ENCODE results near the gene CTRB2.

CTRB2 gene

GRCh38 chr16:75206749-75207451 is at the start of gene CTRB2:
Gene CTRB2 (minus strand): TSS chr16:75207161. CDS start chr16:75207141, 20 bp downstream.
- no peak for DNase-seq (ENCODE audit: low spot score)

GRCh38 chr16:75256059-75256571 is 49.2 kb upstream of the CTRB2 start:
- no peak for DNase-seq (ENCODE audit: low spot score)

- DNase-seq (ENCODE audit: low spot score), result no peak
Measured at GRCh38 chr16:75254359-75254837, 47.4 kb upstream of the CTRB2 start.

GRCh38 chr16:75252946-75253911 is 46.3 kb upstream of the CTRB2 start:
- no peak for DNase-seq (ENCODE audit: low spot score)

- DNase-seq (ENCODE audit: low spot score), result no peak
Measured at GRCh38 chr16:75252049-75252864, 45.3 kb upstream of the CTRB2 start.

GRCh38 chr16:75251280-75252048 is 44.5 kb upstream of the CTRB2 start, which contains the start of gene BCAR1:
Gene BCAR1 (minus strand): TSS chr16:75251624. CDS start chr16:75251482, 142 bp downstream.
- no peak for DNase-seq (ENCODE audit: low spot score)

GRCh38 chr16:75250809-75251279 is 43.9 kb upstream of the CTRB2 start:
- DNase-seq (ENCODE audit: low spot score), result no peak

- DNase-seq (ENCODE audit: low spot score), result no peak
Measured at GRCh38 chr16:75250089-75250808, 43.3 kb upstream of the CTRB2 start.

GRCh38 chr16:75249441-75249840 is 42.5 kb upstream of the CTRB2 start:
- no peak for DNase-seq (ENCODE audit: low spot score)

GRCh38 chr16:75248536-75249380 is 41.8 kb upstream of the CTRB2 start:
- no peak for DNase-seq (ENCODE audit: low spot score)

GRCh38 chr16:75248142-75248535 is 41.2 kb upstream of the CTRB2 start:
- DNase-seq (ENCODE audit: low spot score), result no peak

GRCh38 chr16:75247249-75247648 is 40.3 kb upstream of the CTRB2 start:
- no peak for DNase-seq (ENCODE audit: low spot score)

- DNase-seq (ENCODE audit: low spot score), result no peak
Measured at GRCh38 chr16:75246504-75247205, 39.7 kb upstream of the CTRB2 start.

GRCh38 chr16:75244844-75245758 is 38.1 kb upstream of the CTRB2 start:
- no peak for DNase-seq (ENCODE audit: low spot score)

- no peak for DNase-seq (ENCODE audit: low spot score)
Measured at GRCh38 chr16:75244225-75244809, 37.4 kb upstream of the CTRB2 start.

GRCh38 chr16:75243667-75244224 is 36.8 kb upstream of the CTRB2 start:
- DNase-seq (ENCODE audit: low spot score), result no peak

All from CD4-positive, alpha-beta T cell treated with Interleukin-2 at 100 ng/mL for 4 hours (primary cell).